Ishikawa (cell line): ENCODE data around the gene CEP85.

ENCODE experiments used
- CEBPB ChIP-seq: IDR thresholded peaks from 2 replicates; pipeline ENCODE4 v1.6.1; 2012
- CREB1 ChIP-seq: IDR thresholded peaks from 2 replicates; pipeline ENCODE4 v1.6.1; 2012; ENCODE audit warnings: low read depth
- EP300 ChIP-seq: IDR thresholded peaks from 2 replicates; pipeline ENCODE4 v1.6.1; 2012; ENCODE audit warnings: borderline replicate concordance
- FOXM1 ChIP-seq: IDR thresholded peaks from 2 replicates; pipeline ENCODE4 v1.6.1; 2012; ENCODE audit warnings: low read depth, borderline replicate concordance
- MAX ChIP-seq: IDR thresholded peaks from 2 replicates; pipeline ENCODE4 v1.6.1; 2012
- NFIC ChIP-seq: IDR thresholded peaks from 2 replicates; pipeline ENCODE4 v1.6.1; 2012
- RAD21 ChIP-seq: IDR thresholded peaks from 2 replicates; pipeline ENCODE4 v1.6.1; 2012; ENCODE audit warnings: low read depth
- REST ChIP-seq: IDR thresholded peaks from 2 replicates; pipeline ENCODE4 v1.6.1; 2012; ENCODE audit warnings: low read depth, mild to moderate bottlenecking
- TAF1 ChIP-seq: IDR thresholded peaks from 2 replicates; pipeline ENCODE4 v1.6.1; 2012; ENCODE audit warnings: low read depth, mild to moderate bottlenecking
- TCF12 ChIP-seq: IDR thresholded peaks from 2 replicates; pipeline ENCODE4 v1.6.1; 2012; ENCODE audit warnings: low read depth
- TEAD4 ChIP-seq: IDR thresholded peaks from 2 replicates; pipeline ENCODE4 v1.6.1; 2012
- YY1 ChIP-seq: IDR thresholded peaks from 2 replicates; pipeline ENCODE4 v1.6.1; 2012; ENCODE audit warnings: low read depth
- ZBTB7A ChIP-seq: IDR thresholded peaks from 2 replicates; pipeline ENCODE4 v1.6.1; 2012; ENCODE audit warnings: low read depth

- no peak for TF ChIP-seq CEBPB
- TF ChIP-seq TCF12, result no peak
- no peak for TF ChIP-seq ZBTB7A
- no peak for TF ChIP-seq TAF1
- no peak for TF ChIP-seq NFIC
- TF ChIP-seq MAX, result no peak
- no peak for TF ChIP-seq EP300
- TF ChIP-seq RAD21, result no peak
- no peak for TF ChIP-seq REST
- no peak for TF ChIP-seq CREB1
- no peak for TF ChIP-seq YY1
- no peak for TF ChIP-seq FOXM1
- TF ChIP-seq TEAD4, result no peak
These were observed 43.3 kb downstream of the CEP85 start for GRCh38 chr1:26277261-26277661.
